PC-9 (cell line): Measurements from ENCODE around the gene TDRD6. TPM values are rescaled to one million over a fixed set of nuclear protein-coding genes. Genes with fewer than 3 reads are reported as not detected.

Experiments
- BruUV-seq: library from RNA; stranded (reverse); fragments of 400-500 nt; replicated peaks from 2 replicates; lab custom pipeline; 2021; lab: Mats Ljungman, UMichigan
- CTCF ChIA-PET: fragments of 300-600 bp; sonication (Branson Sonifier 250); formaldehyde crosslinking; loops from one replicate; lab custom pipeline; 2022; ENCODE audit warnings: antibody characterized with exemption; lab: Charles Lee
- POLR2A ChIA-PET: fragments of 300-600 bp; sonication (Branson Sonifier 250); formaldehyde crosslinking; loops from one replicate; lab custom pipeline; 2022; ENCODE audit warnings: antibody characterized with exemption; ENCODE audit not compliant: unreplicated experiment; lab: Charles Lee
- DNase-seq, 2 experiments: peaks; one replicate each; pipeline versions ENCODE4 v3.0.0 to v3.0.0-alpha.2; 2015 to 2022; ENCODE audit warnings: mixed read lengths in 1 of 2
- H2AFZ ChIP-seq: fragments of 200-600 bp; sonication (generic); 2 replicates; pipeline ENCODE4 v1.8.1; 2017; ENCODE audit warnings: antibody characterized with exemption
- H3F3A ChIP-seq: fragments of 200-600 bp; sonication (generic); 2 replicates; pipeline ENCODE4 v1.8.1; 2017; ENCODE audit warnings: antibody characterized with exemption, mild to moderate bottlenecking, low read depth; ENCODE audit not compliant: insufficient read depth
- H3K27ac ChIP-seq: fragments of 200-600 bp; sonication (generic); 2 replicates; pipeline ENCODE4 v1.6.1; 2016; ENCODE audit warnings: mixed run types
- H3K27me3 ChIP-seq: fragments of 200-600 bp; sonication (generic); 2 replicates; pipeline ENCODE4 v1.6.1; 2016; ENCODE audit warnings: low read depth, mixed run types; ENCODE audit not compliant: insufficient read depth
- H3K36me3 ChIP-seq: fragments of 200-600 bp; sonication (generic); 2 replicates; pipeline ENCODE4 v1.6.1; 2016; ENCODE audit warnings: low read depth, mixed run types
- H3K4me1 ChIP-seq: fragments of 200-600 bp; sonication (generic); replicated peaks from 2 replicates; pipeline ENCODE4 v1.6.1; 2016; ENCODE audit warnings: mixed run types; ENCODE audit not compliant: insufficient read depth
- H3K4me2 ChIP-seq: fragments of 200-600 bp; sonication (generic); 2 replicates; pipeline ENCODE4 v1.6.1; 2017; ENCODE audit warnings: mixed run types
- H3K4me3 ChIP-seq: fragments of 200-600 bp; sonication (generic); 2 replicates; pipeline ENCODE4 v1.6.1; 2016; ENCODE audit warnings: mixed run types
- H3K79me2 ChIP-seq: fragments of 200-600 bp; sonication (generic); 2 replicates; pipeline ENCODE4 v1.6.1; 2017; ENCODE audit warnings: low read depth, mixed run types
- H3K9me2 ChIP-seq: fragments of 200-600 bp; sonication (generic); 2 replicates; pipeline ENCODE4 v1.8.1; 2017; ENCODE audit warnings: mild to moderate bottlenecking; ENCODE audit not compliant: insufficient read depth
- H3K9me3 ChIP-seq: fragments of 200-600 bp; sonication (generic); 2 replicates; pipeline ENCODE4 v1.8.1; 2016; ENCODE audit warnings: low read depth; ENCODE audit not compliant: insufficient read depth
- H4K20me1 ChIP-seq: fragments of 200-600 bp; sonication (generic); 2 replicates; pipeline ENCODE4 v1.8.1; 2017; ENCODE audit not compliant: insufficient read depth
- CTCF ChIP-seq: fragments of 200-600 bp; sonication (generic); conservative IDR thresholded peaks from 2 replicates; pipeline ENCODE4 v1.6.1; 2017; ENCODE audit warnings: mixed run types, antibody characterized with exemption, mild to moderate bottlenecking, moderate library complexity
- EZH2 ChIP-seq: fragments of 200-600 bp; sonication (generic); IDR thresholded peaks from 2 replicates; pipeline ENCODE4 v1.8.0; 2017; ENCODE audit warnings: antibody characterized with exemption, low read depth
- intact Hi-C: fragments of 100-400 bp; cut with micrococcal nuclease; formaldehyde crosslinking; loops from one replicate; pipeline ENCODE4 v1.10.0; 2022; ENCODE audit not compliant: unreplicated experiment
- total RNA-seq: library from RNA; stranded (reverse); gene quantifications from 2 replicates; pipeline ENCODE4 v1.2.3, GENCODE V29; 2021

Gene TDRD6
- total RNA-seq, 1 experiment from 2014 or later, result 0.57 TPM

GRCh38 chr6:46745973-46746372 lies 58.3 kb downstream of the TDRD6 start:
- no peak overlapping the region for H3K4me3 ChIP-seq
- ChIA-PET CTCF (no interaction called here), POLR2A (interaction anchor here (0.7 kb wide), 1 partner anchor 289 kb away, joined by 6 read pairs; no protein-coding TSS in a partner anchor)
- H3K79me2 ChIP-seq, result no peaks in the 10 kb centered on the region
- H3K27me3 ChIP-seq, result no peaks in the 10 kb centered on the region
- no peak overlapping the region for H3K4me2 ChIP-seq
- no peak for DNase-seq
- BruUV-seq, result no TSS peak
- H3K36me3 ChIP-seq, result no peaks in the 10 kb centered on the region
- H3K4me1 ChIP-seq, result no peaks in the 10 kb centered on the region
- H2AFZ ChIP-seq, result no peak overlapping the region
- TF ChIP-seq CTCF, result no peak
- no peak for TF ChIP-seq EZH2
- H3K9me3 ChIP-seq, result no peaks in the 10 kb centered on the region
- H3F3A ChIP-seq, result no peaks in the 10 kb centered on the region
- no peaks in the 10 kb centered on the region for H3K9me2 ChIP-seq
- H4K20me1 ChIP-seq, result no peaks in the 10 kb centered on the region
- H3K27ac ChIP-seq, result no peak overlapping the region
- intact Hi-C loops, result no loop called here

GRCh38 chr6:46746696-46747095 lies 59.0 kb downstream of the TDRD6 start, which contains the start of gene ANKRD66:
Gene ANKRD66 (plus strand): TSS chr6:46746933. CDS start chr6:46751949, 5,016 bp downstream.
- H3K4me2 ChIP-seq, result no peak within 1 kb of the TSS
- H3K36me3 ChIP-seq, result no peaks in the 10 kb centered on the region
- no peaks in the 10 kb centered on the region for H3F3A ChIP-seq
- BruUV-seq, result no TSS peak
- H3K27ac ChIP-seq, result no peak within 1 kb of the TSS
- intact Hi-C loops, result no loop called here
- H3K9me3 ChIP-seq, result no peaks in the 10 kb centered on the region
- no peaks in the 10 kb centered on the region for H3K27me3 ChIP-seq
- ChIA-PET CTCF (no interaction called here), POLR2A (interaction anchor here (0.5 to 0.7 kb wide), 3 partner anchors 94 to 737 kb away, joined by 3 to 6 read pairs (median 6); partner anchors contain the start of gene CYP39A1)
- H3K79me2 ChIP-seq, result no peaks in the 10 kb centered on the region
- H4K20me1 ChIP-seq, result no peaks in the 10 kb centered on the region
- no peak within 1 kb of the TSS for H2AFZ ChIP-seq
- TF ChIP-seq EZH2 (no peak), CTCF (no peak)
- no peaks in the 10 kb centered on the region for H3K4me1 ChIP-seq
- no peak for DNase-seq
- no peak within 1 kb of the TSS for H3K4me3 ChIP-seq
- H3K9me2 ChIP-seq, result no peaks in the 10 kb centered on the region

GRCh38 chr6:46748940-46749503 lies 61.3 kb downstream of the TDRD6 start:
- Histone ChIP-seq H3K4me2 (no peak overlapping the region), H3F3A (no peaks in the 10 kb centered on the region), H3K27me3 (no peaks in the 10 kb centered on the region), H3K36me3 (no peaks in the 10 kb centered on the region), H3K9me3 (no peaks in the 10 kb centered on the region), H3K4me1 (no peaks in the 10 kb centered on the region), H3K4me3 (no peak overlapping the region), H2AFZ (no peak overlapping the region), H3K9me2 (no peaks in the 10 kb centered on the region), H3K27ac (no peak overlapping the region), H4K20me1 (no peaks in the 10 kb centered on the region), H3K79me2 (no peaks in the 10 kb centered on the region)
- intact Hi-C loops, result no loop called here
- no TSS peak for BruUV-seq
- TF ChIP-seq CTCF, result no peak
- TF ChIP-seq EZH2, result no peak
- DNase-seq, result no peak
- ChIA-PET POLR2A (no interaction called here), CTCF (no interaction called here)
